Vagina (tissue), 2 donors: Measurements from ENCODE around the gene HAO1.

Experiments used
- POLR2A ChIP-seq, 2 donors: fragments of 450-650 bp; IDR thresholded peaks; one replicate each; pipeline ENCODE4 v1.6.1; 2017; ENCODE audit warnings: antibody characterized with exemption in 2 of 2, mild to moderate bottlenecking in 2 of 2, moderate library complexity in 2 of 2
- TF ChIP-seq, protein P1 (sequence below), 3 experiments: fragments of 450-650 bp in 2 of 3; fragments of 200-600 bp in 1 of 3; sonication (generic) in 1 of 3; IDR thresholded peaks; one replicate each; pipeline ENCODE4 v1.5.1; 2017 to 2019; ENCODE audit warnings: antibody characterized with exemption in 3 of 3, mild to moderate bottlenecking in 2 of 3, moderate library complexity in 2 of 3

DNA sequence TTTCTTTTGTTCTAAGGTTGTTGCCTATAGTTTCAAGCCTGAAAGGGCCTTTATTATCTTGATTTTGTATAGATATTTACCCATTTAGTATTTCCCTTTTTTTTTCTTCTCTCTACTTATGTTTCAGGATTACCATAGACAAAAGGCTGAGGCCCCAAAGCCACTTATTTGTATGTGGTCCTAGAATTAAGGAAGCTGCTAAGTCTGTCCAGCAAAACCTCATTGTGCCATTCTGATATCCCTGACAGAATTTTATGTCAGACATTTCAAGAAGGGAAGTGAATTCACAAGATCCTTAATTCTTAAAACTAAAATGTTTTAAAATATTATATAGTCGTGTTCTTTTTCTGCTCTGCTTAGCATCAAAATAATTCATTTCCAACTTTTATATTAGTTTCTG is 6.9 kb downstream of the HAO1 start:
- no peak for TF ChIP-seq POLR2A (IDR thresholded peaks at IDR 0.05)
- TF ChIP-seq, protein P1, sequence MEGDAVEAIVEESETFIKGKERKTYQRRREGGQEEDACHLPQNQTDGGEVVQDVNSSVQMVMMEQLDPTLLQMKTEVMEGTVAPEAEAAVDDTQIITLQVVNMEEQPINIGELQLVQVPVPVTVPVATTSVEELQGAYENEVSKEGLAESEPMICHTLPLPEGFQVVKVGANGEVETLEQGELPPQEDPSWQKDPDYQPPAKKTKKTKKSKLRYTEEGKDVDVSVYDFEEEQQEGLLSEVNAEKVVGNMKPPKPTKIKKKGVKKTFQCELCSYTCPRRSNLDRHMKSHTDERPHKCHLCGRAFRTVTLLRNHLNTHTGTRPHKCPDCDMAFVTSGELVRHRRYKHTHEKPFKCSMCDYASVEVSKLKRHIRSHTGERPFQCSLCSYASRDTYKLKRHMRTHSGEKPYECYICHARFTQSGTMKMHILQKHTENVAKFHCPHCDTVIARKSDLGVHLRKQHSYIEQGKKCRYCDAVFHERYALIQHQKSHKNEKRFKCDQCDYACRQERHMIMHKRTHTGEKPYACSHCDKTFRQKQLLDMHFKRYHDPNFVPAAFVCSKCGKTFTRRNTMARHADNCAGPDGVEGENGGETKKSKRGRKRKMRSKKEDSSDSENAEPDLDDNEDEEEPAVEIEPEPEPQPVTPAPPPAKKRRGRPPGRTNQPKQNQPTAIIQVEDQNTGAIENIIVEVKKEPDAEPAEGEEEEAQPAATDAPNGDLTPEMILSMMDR (IDR thresholded peaks at IDR 0.05), result no peak
